Activated naive CD4-positive, alpha-beta T cell treated with anti-CD3 and anti-CD28 coated beads, Interleukin-2, amount 50 U/mL, for 24 hours (primary cell): ENCODE measurements around the gene BTBD2.
"Not testable (repeated sequence)": the region's sequence is repeated elsewhere in the genome, so short reads cannot be mapped to it uniquely, and the experiment has no call there.

Experiments used
- H3K27ac Mint-ChIP-seq: one replicate; pipeline ENCODE4 v1.8.0; 2021; ENCODE audit warnings: mild to moderate bottlenecking, mixed read lengths
- H3K27me3 Mint-ChIP-seq: one replicate; pipeline ENCODE4 v1.8.0; 2021; ENCODE audit warnings: mixed read lengths
- H3K36me3 Mint-ChIP-seq: one replicate; pipeline ENCODE4 v1.8.0; 2021; ENCODE audit warnings: mixed read lengths
- H3K4me1 Mint-ChIP-seq: one replicate; pipeline ENCODE4 v1.8.0; 2021; ENCODE audit warnings: mixed read lengths
- H3K4me3 Mint-ChIP-seq: one replicate; pipeline ENCODE4 v1.8.0; 2021; ENCODE audit warnings: mild to moderate bottlenecking, mixed read lengths
- H3K9me3 Mint-ChIP-seq: one replicate; pipeline ENCODE4 v1.8.0; 2021; ENCODE audit warnings: mixed read lengths

BTBD2 gene

DNA sequence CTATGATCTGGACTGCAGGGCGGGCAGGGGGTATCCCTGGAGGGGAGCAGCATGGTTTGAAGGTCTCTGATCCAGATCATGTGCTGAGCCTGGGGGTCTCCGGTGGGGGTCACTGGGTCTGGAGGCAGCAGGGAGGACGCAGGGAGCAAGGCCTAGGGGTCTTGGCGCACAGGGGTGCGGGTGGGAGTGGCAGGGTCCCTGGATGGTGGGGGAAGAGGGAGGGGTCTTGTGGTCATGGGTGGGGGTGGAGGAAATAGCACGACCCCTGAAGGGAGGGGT is 1.9 kb downstream of the BTBD2 start:
- H3K27me3 Mint-ChIP-seq = no peaks in the 10 kb centered on the region
- no peak overlapping the region for H3K4me3 Mint-ChIP-seq
- H3K36me3 Mint-ChIP-seq = no peaks in the 10 kb centered on the region
- H3K9me3 Mint-ChIP-seq = no peaks in the 10 kb centered on the region
- peaks cover 13% of the 10 kb centered on the region for H3K4me1 Mint-ChIP-seq
- H3K27ac Mint-ChIP-seq = no peak overlapping the region

DNA sequence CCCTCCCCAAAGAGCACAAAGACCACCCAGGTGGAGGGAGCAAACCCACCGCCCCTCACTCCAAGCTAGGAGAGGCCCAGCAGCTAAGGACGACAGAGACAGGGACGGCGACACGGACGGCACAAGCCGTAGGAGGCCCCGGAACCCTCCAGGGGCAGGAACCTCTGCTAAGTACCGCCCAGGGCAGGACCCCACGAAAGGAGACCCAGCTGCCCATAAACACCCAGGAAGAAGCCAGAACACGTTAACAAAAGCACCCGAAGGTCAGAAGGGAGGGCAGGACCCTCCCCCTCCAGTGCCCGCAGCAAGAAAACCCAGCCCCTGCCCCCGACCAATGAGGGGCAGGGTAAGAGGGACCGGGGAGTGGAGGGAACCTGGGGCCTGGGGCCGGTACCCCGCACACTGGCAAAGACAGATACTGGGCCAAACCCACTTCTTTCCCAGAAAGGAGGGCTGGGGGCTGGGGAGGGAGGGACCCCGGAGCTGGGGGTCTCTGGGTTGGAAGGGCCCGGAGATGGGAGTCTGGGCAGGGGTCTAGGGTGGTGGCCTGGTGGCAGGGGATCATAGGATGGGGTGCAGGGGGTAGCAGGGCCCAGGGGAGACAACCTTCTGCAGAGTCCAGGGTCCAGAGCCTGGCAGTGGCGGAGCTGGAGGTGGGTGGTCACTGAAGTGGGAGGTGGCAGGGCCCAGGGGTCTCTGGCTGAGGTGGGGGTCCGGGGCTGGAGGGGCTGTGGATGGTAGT is 2.4 kb downstream of the BTBD2 start:
- Mint-ChIP-seq H3K4me1 (peaks cover 13% of the 10 kb centered on the region), H3K4me3 (no peak overlapping the region), H3K27me3 (no peaks in the 10 kb centered on the region), H3K9me3 (no peaks in the 10 kb centered on the region), H3K27ac (no peak overlapping the region), H3K36me3 (no peaks in the 10 kb centered on the region)

DNA sequence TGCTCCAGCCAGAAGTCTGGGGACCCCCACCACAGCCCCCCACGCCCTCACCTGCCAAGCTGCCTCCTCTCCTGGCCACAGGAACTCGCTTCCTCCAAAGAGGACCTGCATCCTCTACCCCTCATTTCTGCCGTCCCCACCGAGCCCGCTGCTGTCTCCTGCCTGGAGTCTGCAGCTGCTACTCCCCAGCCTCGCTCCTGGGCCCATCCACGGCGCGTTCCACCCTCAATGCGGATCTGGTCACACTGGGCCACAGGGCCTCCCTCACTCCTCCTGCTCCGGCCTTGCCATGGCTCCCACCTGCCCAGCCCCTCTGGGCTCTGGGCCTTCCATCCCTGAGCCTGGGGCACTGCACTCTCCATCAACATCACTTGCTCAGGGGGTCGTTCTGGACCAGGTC is 4.3 kb downstream of the BTBD2 start:
- H3K27me3 Mint-ChIP-seq = no peaks in the 10 kb centered on the region
- no peaks in the 10 kb centered on the region for H3K36me3 Mint-ChIP-seq
- peak overlapping the region; percentile 59 for H3K27ac Mint-ChIP-seq
- H3K4me1 Mint-ChIP-seq = peaks cover 13% of the 10 kb centered on the region
- no peak overlapping the region for H3K4me3 Mint-ChIP-seq
- H3K9me3 Mint-ChIP-seq = no peaks in the 10 kb centered on the region

DNA sequence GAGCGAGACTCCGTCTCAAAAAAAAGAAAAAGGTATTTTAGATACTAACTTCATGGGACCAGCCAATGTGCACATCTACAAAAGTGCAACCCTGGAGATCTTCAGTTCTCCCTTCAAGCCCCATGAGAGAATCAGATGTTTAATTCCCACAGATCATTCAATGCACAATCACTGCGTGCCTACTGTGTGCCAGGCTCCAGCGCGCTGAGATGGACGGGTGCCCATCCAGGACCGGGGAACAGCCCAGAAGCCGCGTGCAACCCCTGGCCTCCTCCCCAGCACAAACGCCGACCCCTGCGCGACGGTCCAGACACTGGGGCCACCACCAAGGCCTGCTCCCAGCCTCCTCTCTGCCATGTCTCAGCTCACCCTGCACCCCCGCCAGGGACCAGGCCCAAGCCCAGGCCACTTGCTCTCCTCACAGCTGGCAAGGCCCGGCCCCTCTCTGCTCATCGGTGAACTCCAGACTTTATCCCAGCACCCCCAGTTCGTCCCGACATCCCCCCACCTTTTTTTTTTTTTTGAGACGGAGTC is 5.3 kb downstream of the BTBD2 start:
- no peaks in the 10 kb centered on the region for H3K9me3 Mint-ChIP-seq
- H3K4me3 Mint-ChIP-seq = no peak overlapping the region
- peaks cover 13% of the 10 kb centered on the region for H3K4me1 Mint-ChIP-seq
- H3K27me3 Mint-ChIP-seq = no peaks in the 10 kb centered on the region
- H3K36me3 Mint-ChIP-seq = no peaks in the 10 kb centered on the region
- no peak overlapping the region for H3K27ac Mint-ChIP-seq

DNA sequence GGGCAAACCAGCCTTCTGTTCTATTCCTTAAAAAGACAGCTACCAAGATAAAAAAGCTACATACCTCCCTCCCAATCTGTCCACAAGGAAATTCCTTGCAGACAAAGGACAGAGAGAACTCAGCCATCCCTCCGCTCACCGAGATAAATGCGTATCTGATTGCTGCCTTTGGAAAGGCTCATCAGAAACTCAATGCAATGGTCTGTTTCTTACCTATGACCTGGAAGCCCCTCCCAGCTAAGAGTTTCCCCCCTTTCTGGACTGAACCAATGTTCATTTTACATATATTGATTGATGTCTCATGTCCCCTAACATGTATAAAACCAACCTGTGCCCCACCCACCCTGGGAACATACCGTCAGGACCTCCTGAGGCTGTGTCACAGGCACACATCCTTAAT is 11.6 kb downstream of the BTBD2 start:
- Mint-ChIP-seq H3K4me1 (peaks cover 3% of the 10 kb centered on the region), H3K27me3 (no peaks in the 10 kb centered on the region), H3K4me3 (no peak overlapping the region), H3K36me3 (no peaks in the 10 kb centered on the region), H3K9me3 (no peaks in the 10 kb centered on the region), H3K27ac (peak overlapping the region; percentile 30)

DNA sequence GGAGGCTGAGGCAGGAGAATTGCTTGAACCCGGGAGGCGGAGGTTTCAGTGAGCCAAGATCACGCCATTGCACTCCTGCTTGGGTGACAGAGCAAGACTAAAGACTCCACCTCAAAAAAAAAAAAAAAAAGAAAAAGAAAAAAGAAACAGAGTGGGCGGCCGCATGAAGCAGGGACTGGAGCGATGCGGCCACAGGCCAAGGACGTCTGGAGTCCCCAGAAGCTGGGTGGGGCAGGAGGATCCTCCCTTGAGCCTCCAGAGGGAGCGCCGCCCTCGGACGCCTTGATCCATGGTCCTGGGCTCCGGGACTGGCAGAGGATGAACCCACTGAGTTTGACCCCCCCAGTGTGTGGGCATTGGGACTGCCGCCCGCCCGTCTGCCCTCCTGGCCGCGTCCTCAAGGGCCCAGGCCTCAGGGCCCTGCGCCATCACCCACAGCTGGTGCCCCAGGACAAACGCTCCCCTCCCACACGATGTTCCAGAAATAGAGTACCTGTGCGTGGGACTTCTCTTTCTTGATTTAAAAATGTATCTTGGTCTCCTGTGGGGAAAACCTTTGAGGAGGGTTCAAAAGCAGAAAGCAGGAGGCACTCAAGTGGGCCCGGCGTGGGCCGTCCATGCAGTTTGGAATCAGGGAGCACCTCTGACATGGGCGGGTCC is 15.5 kb downstream of the BTBD2 start:
- Mint-ChIP-seq H3K4me1 (peaks cover 3% of the 10 kb centered on the region), H3K9me3 (no peaks in the 10 kb centered on the region), H3K36me3 (peaks cover 4% of the 10 kb centered on the region), H3K27me3 (no peaks in the 10 kb centered on the region), H3K27ac (no peak overlapping the region), H3K4me3 (no peak overlapping the region)

DNA sequence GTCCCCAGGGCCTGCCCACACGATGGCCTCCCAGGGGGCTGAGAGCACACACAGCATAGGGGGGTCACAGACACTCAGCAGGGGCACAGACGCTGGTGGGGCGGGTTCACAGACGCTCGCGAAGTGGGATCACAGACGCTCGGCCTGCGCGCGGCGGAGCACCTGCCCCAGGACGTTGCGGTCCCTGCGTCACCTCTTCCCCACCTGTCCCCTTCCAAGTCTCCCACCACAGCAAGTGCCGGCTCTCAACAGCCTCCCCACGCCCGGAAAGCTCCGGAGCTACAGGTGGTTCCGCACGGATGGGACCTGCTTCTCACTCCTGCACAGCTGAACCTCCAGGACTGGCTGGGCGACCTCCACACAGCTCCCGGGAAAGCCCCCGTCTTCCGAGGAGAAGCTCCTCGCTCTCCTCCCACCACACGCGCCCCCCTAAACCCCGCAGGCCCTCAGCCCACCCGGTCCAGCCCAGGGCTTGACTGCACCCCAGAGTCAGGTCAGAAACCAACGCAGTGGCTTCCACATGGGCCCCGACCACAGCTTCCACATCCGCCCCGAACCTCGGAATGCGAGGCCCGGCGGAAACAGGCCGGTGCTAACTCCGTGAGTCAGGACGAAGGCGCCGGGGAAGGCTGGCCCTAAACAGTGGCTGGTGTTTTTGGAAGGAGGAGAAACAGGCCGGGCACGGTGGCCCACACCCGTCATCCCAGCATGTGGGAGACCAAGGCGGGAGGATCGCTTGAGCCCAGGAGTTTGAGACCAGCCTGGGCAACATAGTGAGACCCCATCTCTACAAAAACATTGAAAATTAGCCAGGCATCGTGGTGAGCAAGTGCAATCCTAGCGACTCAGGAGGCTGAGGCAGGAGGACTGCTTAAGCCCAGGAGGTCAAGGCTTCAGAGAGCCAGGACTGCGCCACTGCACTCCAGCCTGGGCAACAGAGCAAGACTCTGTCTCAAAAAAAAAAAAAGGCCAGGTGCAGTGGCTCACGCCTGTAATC is 16.5 kb downstream of the BTBD2 start:
- H3K4me1 Mint-ChIP-seq = peaks cover 3% of the 10 kb centered on the region
- H3K27ac Mint-ChIP-seq = no peak overlapping the region
- no peak overlapping the region for H3K4me3 Mint-ChIP-seq
- H3K36me3 Mint-ChIP-seq = peaks cover 4% of the 10 kb centered on the region
- H3K27me3 Mint-ChIP-seq = no peaks in the 10 kb centered on the region
- H3K9me3 Mint-ChIP-seq = no peaks in the 10 kb centered on the region

DNA sequence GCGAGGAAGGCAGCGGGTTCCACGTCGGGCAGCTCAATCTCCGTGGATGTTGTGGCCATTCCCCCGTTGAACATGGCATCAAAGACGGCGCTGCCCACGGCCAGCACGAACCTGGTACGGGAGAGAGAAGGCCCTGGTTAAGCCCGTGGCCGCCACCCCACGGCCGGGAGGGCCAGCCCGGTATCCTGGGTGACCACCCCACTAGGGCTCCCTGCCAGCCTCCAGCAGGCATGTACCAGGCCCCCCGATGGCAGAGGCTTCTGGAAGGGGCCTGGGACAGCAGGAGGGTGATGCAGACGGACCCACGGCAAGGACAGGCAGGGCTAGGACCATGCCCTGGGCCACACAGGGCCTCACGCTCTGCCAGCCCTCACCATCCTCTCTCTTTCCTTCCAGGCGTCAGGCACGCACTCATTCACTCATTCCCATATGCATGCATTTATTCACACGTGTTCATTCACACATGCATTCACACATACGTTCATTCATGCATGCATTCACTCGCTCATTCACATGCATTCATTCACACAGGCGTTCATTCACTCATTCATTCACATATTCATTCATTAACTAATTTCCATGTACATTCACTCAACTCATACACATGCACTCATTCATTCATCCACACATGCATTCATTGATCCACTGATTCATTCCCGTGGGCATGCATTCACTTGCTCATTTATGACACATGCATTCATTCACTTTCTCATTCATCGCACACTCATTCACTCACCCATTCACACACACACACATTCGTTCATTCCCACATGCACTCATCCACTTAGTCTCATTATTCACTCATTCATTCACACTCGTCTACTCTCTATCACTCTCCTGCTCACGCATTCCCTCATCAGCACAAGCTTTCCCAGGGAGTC is 17.9 kb downstream of the BTBD2 start:
- Mint-ChIP-seq H3K4me3 (no peak overlapping the region), H3K9me3 (no peaks in the 10 kb centered on the region), H3K27ac (peak overlapping the region; percentile 76)

DNA sequence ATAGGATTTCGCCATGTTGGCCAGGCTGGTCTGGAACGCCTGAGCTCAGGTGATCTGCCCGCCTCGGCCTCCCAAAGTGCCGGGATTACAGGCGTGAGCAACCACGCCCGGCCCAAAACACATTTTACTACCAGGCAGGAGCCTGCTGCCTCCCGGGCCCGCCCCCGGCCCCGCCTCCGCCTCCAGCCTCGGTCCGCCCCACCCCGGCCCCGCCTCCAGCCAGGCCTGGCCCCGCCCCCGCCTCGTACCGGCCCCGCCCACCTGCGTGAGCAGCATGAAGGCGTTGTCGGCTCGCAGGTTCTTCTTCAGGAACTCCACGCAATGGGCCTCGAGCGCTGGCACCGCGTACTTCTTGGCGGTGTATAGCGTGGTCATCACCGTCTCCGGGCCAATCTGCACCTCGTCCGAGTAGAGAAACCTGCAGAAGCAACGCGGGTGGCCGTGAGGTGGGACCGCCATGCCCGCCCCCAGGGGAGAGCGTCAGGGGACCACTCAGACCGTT is 22.7 kb downstream of the BTBD2 start:
- Mint-ChIP-seq H3K4me1 (no peaks in the 10 kb centered on the region), H3K27me3 (no peaks in the 10 kb centered on the region), H3K9me3 (no peaks in the 10 kb centered on the region), H3K27ac (no peak overlapping the region), H3K4me3 (no peak overlapping the region), H3K36me3 (peaks cover 3% of the 10 kb centered on the region)

More for the DNA sequence above, 17.9 kb downstream of the BTBD2 start:
- peaks cover 4% of the 10 kb centered on the region for H3K36me3 Mint-ChIP-seq
- H3K4me1 Mint-ChIP-seq = peaks cover 3% of the 10 kb centered on the region
- H3K27me3 Mint-ChIP-seq = no peaks in the 10 kb centered on the region

DNA sequence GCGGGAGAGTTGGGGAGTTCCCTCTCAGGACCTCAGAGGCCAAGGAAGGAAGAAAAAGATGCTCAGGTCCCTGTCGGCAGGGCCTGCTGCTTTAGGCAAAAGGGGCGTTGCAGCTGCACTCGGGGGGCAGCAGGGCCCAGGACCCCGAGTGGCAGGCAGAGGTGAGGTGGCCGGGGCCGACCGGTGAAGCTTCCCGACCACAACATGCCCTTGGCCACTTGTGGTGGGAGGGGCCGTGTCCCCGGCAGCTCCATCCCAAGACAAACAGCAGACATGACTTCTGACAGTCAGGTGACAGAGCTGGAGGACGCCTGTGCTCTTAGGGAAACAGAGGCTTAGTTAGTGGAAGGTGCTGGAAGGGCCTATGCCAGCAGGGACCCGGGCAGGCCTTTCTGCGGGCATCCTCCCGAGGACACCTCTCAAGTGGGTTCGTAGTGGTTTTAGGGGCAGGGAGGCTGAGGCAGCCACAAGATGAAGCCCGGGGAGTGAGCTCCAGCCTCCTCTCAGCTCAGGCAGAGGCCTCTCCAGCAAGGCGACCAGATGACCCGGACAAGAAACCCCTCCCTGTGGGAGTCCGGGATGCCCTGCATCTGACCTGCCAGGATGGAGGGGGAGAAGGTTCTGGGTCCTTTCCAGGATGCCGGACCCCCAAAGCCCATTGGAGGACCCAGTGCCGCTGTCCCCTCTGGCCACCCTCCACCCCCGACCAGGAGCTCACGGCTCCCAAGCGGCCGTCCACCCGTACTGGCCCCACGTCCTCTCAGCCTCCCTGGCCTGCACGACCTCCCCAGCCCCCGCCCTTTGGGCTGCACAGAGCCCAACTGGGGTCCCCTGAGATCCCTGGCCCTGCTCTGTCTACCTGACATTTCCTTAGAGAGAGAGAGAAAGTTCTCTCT is 24.2 kb downstream of the BTBD2 start:
- no peaks in the 10 kb centered on the region for H3K36me3 Mint-ChIP-seq
- no peak overlapping the region for H3K4me3 Mint-ChIP-seq
- H3K4me1 Mint-ChIP-seq = no peaks in the 10 kb centered on the region
- no peaks in the 10 kb centered on the region for H3K27me3 Mint-ChIP-seq
- no peaks in the 10 kb centered on the region for H3K9me3 Mint-ChIP-seq
- H3K27ac Mint-ChIP-seq = no peak overlapping the region

DNA sequence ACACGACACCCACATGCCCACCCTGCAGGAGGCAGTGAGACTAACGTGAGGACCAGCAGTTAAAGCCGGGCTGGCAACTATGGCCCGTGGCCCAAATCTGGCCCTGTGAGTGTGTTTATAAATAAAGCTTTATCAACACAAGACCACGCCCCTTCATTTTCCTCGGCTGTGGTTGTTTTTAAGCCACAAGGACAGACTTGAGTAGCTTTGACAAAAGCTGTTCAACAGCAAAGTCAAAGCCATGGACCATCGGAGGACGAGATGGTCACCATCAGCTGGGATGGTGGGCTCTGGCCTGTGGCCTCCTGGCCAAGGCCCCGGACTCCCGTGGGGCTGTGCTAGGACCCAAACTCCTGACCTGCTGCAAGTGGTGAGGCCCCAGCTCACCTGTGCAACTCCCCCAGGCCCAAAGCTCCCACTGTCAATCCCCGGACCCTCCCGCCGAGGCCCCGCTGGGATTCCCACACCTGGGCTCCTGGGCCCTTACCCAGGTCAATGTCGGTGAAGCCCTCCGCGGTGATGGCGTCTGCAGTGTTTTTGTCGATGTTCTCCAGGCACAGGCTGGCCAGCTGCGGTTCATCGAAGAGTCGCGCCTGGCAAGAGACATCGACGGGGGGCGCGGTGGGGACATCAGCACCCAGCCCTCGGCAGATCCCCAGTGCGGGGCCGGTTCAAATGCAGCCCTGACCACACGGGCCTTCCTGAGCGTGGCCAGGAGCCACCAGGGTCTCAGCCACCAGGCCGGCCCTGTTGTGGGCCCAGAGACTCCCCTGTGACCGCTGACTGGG is 25.1 kb downstream of the BTBD2 start:
- Mint-ChIP-seq H3K27me3 (no peaks in the 10 kb centered on the region), H3K36me3 (no peaks in the 10 kb centered on the region), H3K27ac (no peak overlapping the region), H3K9me3 (no peaks in the 10 kb centered on the region), H3K4me3 (no peak overlapping the region), H3K4me1 (no peaks in the 10 kb centered on the region)

DNA sequence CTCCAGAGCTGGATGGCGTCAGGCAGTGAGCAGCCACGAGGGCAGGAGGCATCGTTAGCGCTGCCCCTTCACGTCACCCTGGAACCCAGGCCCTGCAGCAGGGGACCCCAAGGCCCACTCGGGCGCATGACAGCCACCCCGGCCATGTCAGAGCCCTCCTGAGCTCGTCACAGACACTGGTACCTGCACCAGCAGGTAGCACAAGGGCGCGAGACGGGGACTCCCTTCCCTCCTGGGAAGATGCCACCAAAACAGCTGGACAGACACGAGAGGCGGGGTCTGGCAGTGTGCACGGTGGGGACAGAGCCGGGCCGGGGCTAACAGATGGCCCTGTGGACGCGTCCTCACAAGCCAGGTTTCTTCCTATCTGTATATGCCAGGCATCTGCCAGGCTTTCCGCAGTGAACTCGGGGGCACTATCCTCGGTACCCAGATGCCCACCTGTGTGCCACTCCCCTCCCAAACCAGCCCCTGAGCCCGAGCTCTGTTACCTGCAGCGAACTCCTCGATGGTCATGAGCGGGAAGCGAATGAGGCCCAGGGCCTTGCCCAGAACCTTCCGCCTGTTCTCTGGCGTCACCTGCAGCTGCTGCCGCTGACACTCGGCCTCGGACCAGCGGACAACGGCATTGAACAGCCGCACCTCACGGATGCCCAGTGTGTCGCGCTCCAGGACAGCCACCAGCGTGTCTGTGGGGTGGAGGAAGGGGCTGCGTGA is 25.8 kb downstream of the BTBD2 start:
- H3K27me3 Mint-ChIP-seq = no peaks in the 10 kb centered on the region
- H3K36me3 Mint-ChIP-seq = no peaks in the 10 kb centered on the region
- H3K27ac Mint-ChIP-seq = no peak overlapping the region
- no peaks in the 10 kb centered on the region for H3K4me1 Mint-ChIP-seq
- no peaks in the 10 kb centered on the region for H3K9me3 Mint-ChIP-seq
- H3K4me3 Mint-ChIP-seq = no peak overlapping the region

DNA sequence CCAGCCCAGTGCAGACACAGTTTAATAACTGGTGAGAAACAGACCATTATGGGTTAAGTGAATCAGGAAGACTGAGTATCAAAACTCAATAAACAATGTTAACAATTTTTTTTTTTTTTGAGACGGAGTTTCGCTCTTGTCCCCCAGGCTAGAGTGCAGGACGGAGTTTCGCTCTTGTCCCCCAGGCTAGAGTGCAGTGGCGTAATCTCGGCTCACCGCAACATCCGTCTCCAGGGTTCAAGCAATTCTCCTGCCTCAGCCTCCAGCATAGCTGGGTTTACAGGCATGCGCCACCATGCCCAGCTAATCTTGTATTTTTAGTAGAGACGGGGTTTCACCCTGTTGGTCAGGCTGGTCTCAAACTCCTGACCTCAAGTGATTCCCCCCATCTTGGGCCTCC is 27.1 kb downstream of the BTBD2 start:
- H3K4me1 Mint-ChIP-seq, H3K4me3 Mint-ChIP-seq, H3K27me3 Mint-ChIP-seq, H3K9me3 Mint-ChIP-seq, H3K36me3 Mint-ChIP-seq: not testable (repeated sequence)
- peak overlapping the region; percentile 55 for H3K27ac Mint-ChIP-seq
